ENCODE results near the gene MVB12B. TPM values are rescaled to one million over a fixed set of nuclear protein-coding genes. Genes with fewer than 3 reads are reported as not detected.

Gene MVB12B
- total RNA-seq, 1 experiment from 2014 or later, result 9.4 TPM

DNA sequence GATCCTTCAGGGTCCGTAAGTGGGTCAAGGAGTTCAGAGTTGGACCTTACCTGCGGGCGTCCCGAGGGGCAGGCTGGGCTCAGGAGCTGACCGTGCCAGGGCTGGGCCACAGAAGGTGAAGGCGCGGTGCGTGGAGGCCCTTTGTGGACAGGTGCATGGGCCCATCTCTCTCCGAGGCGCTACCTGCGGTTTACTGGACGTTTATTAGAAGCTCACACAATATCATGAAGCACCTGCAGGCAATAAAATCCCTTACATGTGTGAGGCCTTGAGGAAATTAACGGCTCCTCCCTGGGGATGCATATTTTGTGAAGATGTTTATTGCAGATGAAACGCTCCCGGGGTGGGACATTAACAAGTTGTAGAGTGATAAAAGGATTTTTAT lies 207.3 kb downstream of the MVB12B start:
- ChIA-PET POLR2A (no interaction called here), CTCF (no interaction called here)
- Histone ChIP-seq H3K36me3 (ENCODE audit: control insufficient read depth, insufficient read depth, low read length) (no peaks in the 10 kb centered on the region), H3K27me3 (ENCODE audit: control insufficient read depth, insufficient read depth, low read length) (no peaks in the 10 kb centered on the region; the same call in 1 of the 2 replicates), H3K9me3 (ENCODE audit: control insufficient read depth, insufficient read depth, low read depth, low read length) (no peaks in the 10 kb centered on the region), H3K27ac (ENCODE audit: low read length) (no peak overlapping the region), H3K4me1 (ENCODE audit: control insufficient read depth, insufficient read depth, low read length) (no peaks in the 10 kb centered on the region), H3K4me3 (ENCODE audit: low read depth in 2 of 2, low read length in 2 of 2) (no peak overlapping the region)
- TF ChIP-seq, protein P1, sequence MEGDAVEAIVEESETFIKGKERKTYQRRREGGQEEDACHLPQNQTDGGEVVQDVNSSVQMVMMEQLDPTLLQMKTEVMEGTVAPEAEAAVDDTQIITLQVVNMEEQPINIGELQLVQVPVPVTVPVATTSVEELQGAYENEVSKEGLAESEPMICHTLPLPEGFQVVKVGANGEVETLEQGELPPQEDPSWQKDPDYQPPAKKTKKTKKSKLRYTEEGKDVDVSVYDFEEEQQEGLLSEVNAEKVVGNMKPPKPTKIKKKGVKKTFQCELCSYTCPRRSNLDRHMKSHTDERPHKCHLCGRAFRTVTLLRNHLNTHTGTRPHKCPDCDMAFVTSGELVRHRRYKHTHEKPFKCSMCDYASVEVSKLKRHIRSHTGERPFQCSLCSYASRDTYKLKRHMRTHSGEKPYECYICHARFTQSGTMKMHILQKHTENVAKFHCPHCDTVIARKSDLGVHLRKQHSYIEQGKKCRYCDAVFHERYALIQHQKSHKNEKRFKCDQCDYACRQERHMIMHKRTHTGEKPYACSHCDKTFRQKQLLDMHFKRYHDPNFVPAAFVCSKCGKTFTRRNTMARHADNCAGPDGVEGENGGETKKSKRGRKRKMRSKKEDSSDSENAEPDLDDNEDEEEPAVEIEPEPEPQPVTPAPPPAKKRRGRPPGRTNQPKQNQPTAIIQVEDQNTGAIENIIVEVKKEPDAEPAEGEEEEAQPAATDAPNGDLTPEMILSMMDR (IDR thresholded peaks at IDR 0.05), result no peak
- TF ChIP-seq TCF7L2 (IDR thresholded peaks at IDR 0.05; ENCODE audit: low read depth, low read length), result no peak
- TF ChIP-seq POLR2AphosphoS5 (IDR thresholded peaks at IDR 0.05; ENCODE audit: low read depth, low read length), result no peak
- TF ChIP-seq, protein P2, sequence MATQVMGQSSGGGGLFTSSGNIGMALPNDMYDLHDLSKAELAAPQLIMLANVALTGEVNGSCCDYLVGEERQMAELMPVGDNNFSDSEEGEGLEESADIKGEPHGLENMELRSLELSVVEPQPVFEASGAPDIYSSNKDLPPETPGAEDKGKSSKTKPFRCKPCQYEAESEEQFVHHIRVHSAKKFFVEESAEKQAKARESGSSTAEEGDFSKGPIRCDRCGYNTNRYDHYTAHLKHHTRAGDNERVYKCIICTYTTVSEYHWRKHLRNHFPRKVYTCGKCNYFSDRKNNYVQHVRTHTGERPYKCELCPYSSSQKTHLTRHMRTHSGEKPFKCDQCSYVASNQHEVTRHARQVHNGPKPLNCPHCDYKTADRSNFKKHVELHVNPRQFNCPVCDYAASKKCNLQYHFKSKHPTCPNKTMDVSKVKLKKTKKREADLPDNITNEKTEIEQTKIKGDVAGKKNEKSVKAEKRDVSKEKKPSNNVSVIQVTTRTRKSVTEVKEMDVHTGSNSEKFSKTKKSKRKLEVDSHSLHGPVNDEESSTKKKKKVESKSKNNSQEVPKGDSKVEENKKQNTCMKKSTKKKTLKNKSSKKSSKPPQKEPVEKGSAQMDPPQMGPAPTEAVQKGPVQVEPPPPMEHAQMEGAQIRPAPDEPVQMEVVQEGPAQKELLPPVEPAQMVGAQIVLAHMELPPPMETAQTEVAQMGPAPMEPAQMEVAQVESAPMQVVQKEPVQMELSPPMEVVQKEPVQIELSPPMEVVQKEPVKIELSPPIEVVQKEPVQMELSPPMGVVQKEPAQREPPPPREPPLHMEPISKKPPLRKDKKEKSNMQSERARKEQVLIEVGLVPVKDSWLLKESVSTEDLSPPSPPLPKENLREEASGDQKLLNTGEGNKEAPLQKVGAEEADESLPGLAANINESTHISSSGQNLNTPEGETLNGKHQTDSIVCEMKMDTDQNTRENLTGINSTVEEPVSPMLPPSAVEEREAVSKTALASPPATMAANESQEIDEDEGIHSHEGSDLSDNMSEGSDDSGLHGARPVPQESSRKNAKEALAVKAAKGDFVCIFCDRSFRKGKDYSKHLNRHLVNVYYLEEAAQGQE (IDR thresholded peaks at IDR 0.05; ENCODE audit: insufficient read depth in 1 of 2, low read depth in 2 of 2, low read length in 1 of 2), result no peak
- no peak for TF ChIP-seq SIN3A (IDR thresholded peaks at IDR 0.05; ENCODE audit: borderline replicate concordance, insufficient read depth, low read depth, low read length)
- intact Hi-C loops (cut with micrococcal nuclease; ENCODE audit: unreplicated experiment) (no loop called here), in situ Hi-C loops (cut with HindIII; ENCODE audit: low pct_unique_long_range_greater_than_20kb, low sequenced_read_pairs) (no loop called here)
- DNase-seq (ENCODE audit: low read depth, low spot score) (no peak), ATAC-seq (no peak)
- BruUV-seq (replicated peaks), result no TSS peak

DNA sequence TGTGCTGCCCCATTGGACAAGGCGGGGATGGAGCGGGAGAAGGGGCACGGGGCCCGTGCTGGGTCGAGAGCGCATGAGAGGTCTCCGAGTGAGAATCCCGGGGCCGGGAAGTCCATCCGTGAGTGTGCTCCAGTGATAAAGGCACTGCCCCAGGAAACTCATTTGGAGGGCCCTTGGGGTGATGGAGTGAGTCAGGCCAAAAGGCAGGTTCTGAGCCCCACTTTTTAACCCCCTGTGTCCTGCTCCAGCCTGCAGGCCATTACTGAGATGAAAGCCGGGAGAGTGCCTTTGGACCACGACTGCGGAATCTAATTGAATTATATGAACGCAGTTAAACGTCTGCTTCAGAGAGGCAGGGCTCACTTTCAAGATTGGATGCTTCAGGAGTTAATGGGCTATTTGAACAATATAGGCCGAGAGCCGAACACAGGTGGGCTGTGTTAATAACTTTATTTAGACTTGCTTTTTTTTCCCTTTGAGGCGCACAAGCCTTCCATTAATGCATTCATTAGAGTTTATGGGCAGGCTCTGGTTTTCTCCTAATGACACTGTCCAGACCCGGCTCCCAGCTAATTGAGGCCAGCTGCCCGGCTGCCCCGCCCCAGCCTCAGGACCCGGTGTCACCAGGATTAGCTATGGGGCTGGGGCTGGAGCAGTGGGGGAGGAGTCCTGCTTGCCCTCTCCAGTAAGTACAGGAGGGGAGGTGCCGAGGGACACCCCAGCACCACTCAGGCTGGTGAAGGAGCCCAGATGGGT lies 208.0 kb downstream of the MVB12B start:
- intact Hi-C loops (cut with micrococcal nuclease; ENCODE audit: unreplicated experiment) (no loop called here), in situ Hi-C loops (cut with HindIII; ENCODE audit: low pct_unique_long_range_greater_than_20kb, low sequenced_read_pairs) (no loop called here)
- Histone ChIP-seq H3K4me1 (ENCODE audit: control insufficient read depth, insufficient read depth, low read length) (no peaks in the 10 kb centered on the region), H3K4me3 (ENCODE audit: low read depth in 2 of 2, low read length in 2 of 2) (no peak overlapping the region), H3K27me3 (ENCODE audit: control insufficient read depth, insufficient read depth, low read length) (no peaks in the 10 kb centered on the region; the same call in 1 of the 2 replicates), H3K27ac (ENCODE audit: low read length) (no peak overlapping the region), H3K36me3 (ENCODE audit: control insufficient read depth, insufficient read depth, low read length) (no peaks in the 10 kb centered on the region), H3K9me3 (ENCODE audit: control insufficient read depth, insufficient read depth, low read depth, low read length) (no peaks in the 10 kb centered on the region)
- DNase-seq (ENCODE audit: low read depth, low spot score) (no peak), ATAC-seq (no peak)
- TF ChIP-seq, protein P1 (IDR thresholded peaks at IDR 0.05), result no peak
- BruUV-seq (replicated peaks), result no TSS peak
- CTCF ChIA-PET, result no interaction called here
- POLR2A ChIA-PET, result no interaction called here
